H1 (cell line): ENCODE measurements around the gene NFASC.

Experiments used
- CREB1 ChIP-seq: IDR thresholded peaks from 2 replicates; pipeline ENCODE4 v1.6.1; 2012; ENCODE audit warnings: inconsistent platforms
- CTCF ChIP-seq, 3 experiments: IDR thresholded peaks; 1 replicate in 2 of 3; 2 replicates in 1 of 3; pipeline versions ENCODE4 v1.5.1 to v1.6.1; 2011; ENCODE audit warnings: low read length in 3 of 3, mild to moderate bottlenecking in 3 of 3, inconsistent platforms in 2 of 3, low read depth in 1 of 3, moderate library complexity in 1 of 3; ENCODE audit not compliant: insufficient read depth in 1 of 3; ENCODE audit errors: control extremely low read depth in 1 of 3
- PHF8 ChIP-seq: fragments of 200-600 bp; sonication (generic); conservative IDR thresholded peaks from 2 replicates; pipeline ENCODE4 v1.7.1; 2012; ENCODE audit warnings: low read depth, mild to moderate bottlenecking, inconsistent platforms, low read length, moderate library complexity
- YY1 ChIP-seq: IDR thresholded peaks from 2 replicates; pipeline ENCODE4 v1.6.1; 2011; ENCODE audit warnings: low read depth, mild to moderate bottlenecking, low read length

- TF ChIP-seq CTCF (IDR thresholded peaks at IDR 0.05; ENCODE audit: control extremely low read depth in 1 of 3, insufficient read depth in 1 of 3, low read depth in 1 of 3, low read length in 3 of 3), result no peak
- no peak for TF ChIP-seq CREB1
- TF ChIP-seq PHF8, result no peak
- no peak for TF ChIP-seq YY1
Measured at GRCh38 chr1:204872262-204872881, 1.7 kb downstream of the NFASC start.
